NCI-H1092 treated with DMSO at 0.1 percent for 48 hours (cell line): ENCODE data around the gene SHISA7.
A peak's percentile ranks its signal among the peaks of the same experiment; 100 is the strongest.
"Not testable (repeated sequence)": the region's sequence is repeated elsewhere in the genome, so short reads cannot be mapped to it uniquely, and the experiment has no call there.

Source experiments
- DNase-seq: peaks from one replicate; lab custom pipeline; 2025; lab: John Stamatoyannopoulos, UW

SHISA7 gene

GRCh38 chr19:55418185-55418584 lies 24.9 kb downstream of the SHISA7 start:
- DNase-seq, result peak; percentile 43

- DNase-seq, result no peak
Measured at GRCh38 chr19:55410168-55410567, 32.9 kb downstream of the SHISA7 start.

GRCh38 chr19:55409179-55409578 lies 33.9 kb downstream of the SHISA7 start:
- not testable (repeated sequence) for DNase-seq

- no peak for DNase-seq
Measured at GRCh38 chr19:55408533-55408872, 34.6 kb downstream of the SHISA7 start.

- peak; percentile 97 for DNase-seq
Measured at GRCh38 chr19:55407800-55408532, 35.1 kb downstream of the SHISA7 start.

GRCh38 chr19:55407550-55407799 lies 35.6 kb downstream of the SHISA7 start, which contains the start of gene UBE2S:
Gene UBE2S (minus strand): TSS chr19:55407788. CDS start chr19:55407589, 199 bp downstream.
- not testable (repeated sequence) for DNase-seq

GRCh38 chr19:55406826-55407549 lies 36.1 kb downstream of the SHISA7 start:
- no peak for DNase-seq

GRCh38 chr19:55406091-55406825 lies 36.8 kb downstream of the SHISA7 start:
- no peak for DNase-seq

GRCh38 chr19:55405638-55406037 lies 37.5 kb downstream of the SHISA7 start:
- DNase-seq, result no peak

- no peak for DNase-seq
Measured at GRCh38 chr19:55402509-55402908, 40.6 kb downstream of the SHISA7 start.

- DNase-seq, result not testable (repeated sequence)
Measured at GRCh38 chr19:55401390-55401789, 41.7 kb downstream of the SHISA7 start.

- no peak for DNase-seq
Measured at GRCh38 chr19:55400281-55401087, 42.6 kb downstream of the SHISA7 start.

GRCh38 chr19:55398200-55398925 lies 44.7 kb downstream of the SHISA7 start:
- no peak for DNase-seq

- DNase-seq, result no peak
Measured at GRCh38 chr19:55392820-55393761, 50.0 kb downstream of the SHISA7 start.

GRCh38 chr19:55391702-55392615 lies 51.1 kb downstream of the SHISA7 start:
- no peak for DNase-seq

- DNase-seq, result no peak
Measured at GRCh38 chr19:55391191-55391670, 51.9 kb downstream of the SHISA7 start.

- DNase-seq, result no peak
Measured at GRCh38 chr19:55390461-55390880, 52.6 kb downstream of the SHISA7 start.

- DNase-seq, result no peak
Measured at GRCh38 chr19:55389386-55390317, 53.4 kb downstream of the SHISA7 start.
